ENCODE results near the gene RUBCNL.

RUBCNL gene

GRCh38 chr13:46310066-46310465 lies 77.0 kb downstream of the RUBCNL start:
- DNase-seq (ENCODE audit: low spot score) = no peak

- no peak for DNase-seq (ENCODE audit: low spot score)
Observed at GRCh38 chr13:46307554-46307953, 79.5 kb downstream of the RUBCNL start.

DNA sequence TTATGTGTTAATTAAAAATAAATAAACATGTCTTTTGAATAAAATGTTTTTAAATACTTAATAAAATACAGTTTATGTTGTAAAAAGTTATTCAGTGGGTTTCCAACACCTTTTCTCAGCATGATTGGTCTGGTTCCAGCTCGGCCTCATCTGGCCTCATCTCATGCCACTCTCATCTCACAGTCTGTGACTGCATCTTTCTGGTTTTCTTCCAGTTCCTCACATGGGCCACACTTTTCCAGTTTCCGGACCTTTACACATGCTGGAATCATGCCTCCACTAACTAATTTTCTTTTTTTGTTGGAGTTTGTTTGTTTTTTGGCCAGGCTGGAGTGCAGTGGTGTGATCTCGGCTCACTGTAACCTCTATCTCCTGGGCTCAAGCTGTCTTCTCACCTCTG lies 82.5 kb downstream of the RUBCNL start:
- no peak for DNase-seq (ENCODE audit: low spot score)

DNA sequence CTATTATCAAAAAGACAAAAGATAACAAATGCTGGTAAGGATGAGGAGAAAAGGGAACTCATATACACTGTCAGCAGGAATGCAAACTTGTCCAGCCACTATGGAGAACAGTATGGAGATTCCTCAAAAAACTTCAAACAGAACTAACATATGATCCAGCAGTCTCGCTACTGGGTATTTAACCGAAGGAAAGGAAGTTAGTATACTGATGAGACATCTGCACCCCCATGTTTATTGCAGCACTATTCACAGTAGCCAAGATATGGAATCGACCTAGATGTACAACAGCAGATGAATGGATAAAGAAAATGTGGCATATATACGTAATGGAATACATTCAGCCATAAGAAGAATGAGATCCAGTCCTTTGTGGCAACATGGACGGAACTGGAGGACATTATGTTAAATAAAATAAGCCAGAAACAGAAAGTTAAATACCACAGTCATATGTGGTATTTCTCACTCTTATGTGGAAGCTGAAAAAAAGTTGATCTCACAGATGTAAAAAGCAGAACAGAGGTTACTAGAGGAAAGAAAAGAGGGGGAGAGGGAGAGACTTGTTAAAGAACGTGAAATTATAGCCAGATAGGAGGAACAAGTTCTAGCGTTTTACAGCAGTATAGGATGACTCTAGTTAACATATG lies 83.2 kb downstream of the RUBCNL start:
- DNase-seq (ENCODE audit: low spot score) = no peak

GRCh38 chr13:46297361-46297811 lies 89.7 kb downstream of the RUBCNL start:
- no peak for DNase-seq (ENCODE audit: low spot score)

- DNase-seq (ENCODE audit: low spot score) = peak; percentile 84
Observed at GRCh38 chr13:46296921-46297320, 90.1 kb downstream of the RUBCNL start.

GRCh38 chr13:46296115-46296822 lies 90.8 kb downstream of the RUBCNL start:
- DNase-seq (ENCODE audit: low spot score) = peak; percentile 84

DNA sequence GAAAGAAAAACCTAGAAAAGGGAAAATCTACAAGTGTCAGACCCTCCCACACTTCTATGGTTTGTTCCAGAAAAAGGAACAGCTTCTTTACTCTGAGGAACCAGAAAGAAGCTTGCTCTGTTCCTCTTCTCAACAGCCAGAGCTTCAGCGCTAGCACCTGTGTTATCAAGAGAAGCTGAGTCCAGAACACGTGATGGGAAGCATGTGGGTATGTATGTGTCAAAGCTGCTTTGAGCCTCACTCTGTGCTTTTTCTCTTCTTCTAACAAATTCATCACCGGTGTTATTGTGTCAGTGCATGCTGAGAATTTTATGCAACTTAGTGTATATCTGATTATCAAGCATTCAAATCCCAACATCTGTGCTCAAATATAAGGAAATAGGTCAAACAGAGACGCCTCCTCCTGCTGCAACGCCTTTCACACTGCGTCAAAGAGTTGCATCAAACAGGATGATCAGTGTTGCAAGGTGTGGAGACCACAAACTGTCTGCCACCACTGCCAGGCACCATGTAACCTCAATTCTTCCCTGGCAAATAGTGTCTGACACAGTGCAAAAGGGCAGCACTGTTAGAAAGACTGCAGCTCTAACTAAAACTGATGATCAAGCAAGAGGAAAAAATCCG lies 91.4 kb downstream of the RUBCNL start:
- DNase-seq (ENCODE audit: low spot score) = no peak

- no peak for DNase-seq (ENCODE audit: low spot score)
Observed at GRCh38 chr13:46293436-46293835, 93.6 kb downstream of the RUBCNL start.
